OCI-LY7 (cell line): ENCODE results near the gene ZBTB40.

Experiments used
- CTCF ChIP-seq: fragments of 200-600 bp; sonication (generic); conservative IDR thresholded peaks from 2 replicates; pipeline ENCODE4 v1.5.1; 2014; ENCODE audit warnings: mild to moderate bottlenecking, antibody characterized with exemption, low read length, moderate library complexity, mixed read lengths
- EZH2phosphoT487 ChIP-seq: fragments of 200-600 bp; sonication (generic); IDR thresholded peaks from 2 replicates; pipeline ENCODE4 v1.6.1; 2018; ENCODE audit warnings: low read depth, borderline replicate concordance, mild to moderate bottlenecking, mixed run types, antibody characterized with exemption, low read length, moderate library complexity, mixed read lengths

GRCh38 chr1:22465671-22466070 is 14.0 kb downstream of the ZBTB40 start:
- no peak for TF ChIP-seq CTCF
- no peak for TF ChIP-seq EZH2phosphoT487
